Testis (tissue), 5 donors: ENCODE data around the gene TMTC4. TPM values are rescaled to one million over a fixed set of nuclear protein-coding genes. Genes with fewer than 3 reads are reported as not detected.

Experiments used
- DNase-seq: peaks from one replicate; pipeline ENCODE4 v3.0.0-alpha.2; 2019
- H3K27ac ChIP-seq, 2 donors: fragments of 200-600 bp; sonication (generic); one replicate each; pipeline ENCODE4 v1.5.1; 2019
- H3K27me3 ChIP-seq: fragments of 200-600 bp; sonication (generic); one replicate; pipeline ENCODE4 v1.5.1; 2019
- H3K36me3 ChIP-seq: fragments of 200-600 bp; sonication (generic); one replicate; pipeline ENCODE4 v1.5.1; 2017; ENCODE audit warnings: low read depth; ENCODE audit errors: missing control alignments
- H3K4me1 ChIP-seq: fragments of 200-600 bp; sonication (generic); one replicate; pipeline ENCODE4 v1.5.1; 2019
- H3K4me3 ChIP-seq, 2 donors: fragments of 200-600 bp; sonication (generic); one replicate each; pipeline ENCODE4 v1.5.1; 2017 to 2019
- H3K9me3 ChIP-seq: fragments of 200-600 bp; sonication (generic); one replicate; pipeline ENCODE4 v1.5.1; 2017
- POLR2A ChIP-seq: fragments of 450-650 bp; IDR thresholded peaks from one replicate; pipeline ENCODE4 v1.6.1; 2017; ENCODE audit warnings: antibody characterized with exemption, mild to moderate bottlenecking, moderate library complexity
- WGBS, 2 donors: methylation state at CpG; one replicate each; pipeline ENCODE4 v1.1.5; 2018; 5-methylcytosine and 5-hydroxymethylcytosine counted together
- intact Hi-C: fragments of 100-400 bp; cut with DNase I; formaldehyde crosslinking; loops from one replicate; pipeline ENCODE4 v1.15.1; 2023; ENCODE audit warnings: low total_unique reads
- long read RNA-seq, 2 donors: transcript quantifications; one replicate each; lab custom pipeline, GENCODE V29; 2026
- polyA plus RNA-seq: library from polyadenylated mRNA; stranded (reverse); fragments of 350-450 nt; fragmentation: Illumina TruSeq; extraction: RNeasy Lipid Tissue Mini Kit (QIAGEN cat#74804); gene quantifications from one replicate; pipeline ENCODE4 v1.2.3, GENCODE V29; 2014; ENCODE audit warnings: low read depth, low replicate concordance; ENCODE audit not compliant: insufficient read depth
- total RNA-seq, 2 donors: library from RNA; depleted of rRNA; stranded (reverse); fragments of >200 nt; gene quantifications; one replicate each; pipeline ENCODE4 v1.2.3, GENCODE V29; 2016
- TF ChIP-seq, protein P1 (sequence below), 3 experiments: fragments of 450-650 bp in 2 of 3; fragments of 200-600 bp in 1 of 3; sonication (generic) in 1 of 3; IDR thresholded peaks; one replicate each; pipeline ENCODE4 v1.5.1; 2016 to 2019; ENCODE audit warnings: antibody characterized with exemption in 3 of 3, mild to moderate bottlenecking in 2 of 3, moderate library complexity in 1 of 3

Gene TMTC4, protein sequence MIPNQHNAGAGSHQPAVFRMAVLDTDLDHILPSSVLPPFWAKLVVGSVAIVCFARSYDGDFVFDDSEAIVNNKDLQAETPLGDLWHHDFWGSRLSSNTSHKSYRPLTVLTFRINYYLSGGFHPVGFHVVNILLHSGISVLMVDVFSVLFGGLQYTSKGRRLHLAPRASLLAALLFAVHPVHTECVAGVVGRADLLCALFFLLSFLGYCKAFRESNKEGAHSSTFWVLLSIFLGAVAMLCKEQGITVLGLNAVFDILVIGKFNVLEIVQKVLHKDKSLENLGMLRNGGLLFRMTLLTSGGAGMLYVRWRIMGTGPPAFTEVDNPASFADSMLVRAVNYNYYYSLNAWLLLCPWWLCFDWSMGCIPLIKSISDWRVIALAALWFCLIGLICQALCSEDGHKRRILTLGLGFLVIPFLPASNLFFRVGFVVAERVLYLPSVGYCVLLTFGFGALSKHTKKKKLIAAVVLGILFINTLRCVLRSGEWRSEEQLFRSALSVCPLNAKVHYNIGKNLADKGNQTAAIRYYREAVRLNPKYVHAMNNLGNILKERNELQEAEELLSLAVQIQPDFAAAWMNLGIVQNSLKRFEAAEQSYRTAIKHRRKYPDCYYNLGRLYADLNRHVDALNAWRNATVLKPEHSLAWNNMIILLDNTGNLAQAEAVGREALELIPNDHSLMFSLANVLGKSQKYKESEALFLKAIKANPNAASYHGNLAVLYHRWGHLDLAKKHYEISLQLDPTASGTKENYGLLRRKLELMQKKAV
- total RNA-seq, result 10 to 100 TPM; 28.2 to 35.1 TPM
- polyA plus RNA-seq, result 27.5 TPM
- long read RNA-seq, donor 1, partial matches to known transcripts, result 10 of 10 reads
- long read RNA-seq, donor 1, other reads (novel, unspliced or antisense), result 0 of 10 reads
- long read RNA-seq, donor 2, result 0 reads

DNA sequence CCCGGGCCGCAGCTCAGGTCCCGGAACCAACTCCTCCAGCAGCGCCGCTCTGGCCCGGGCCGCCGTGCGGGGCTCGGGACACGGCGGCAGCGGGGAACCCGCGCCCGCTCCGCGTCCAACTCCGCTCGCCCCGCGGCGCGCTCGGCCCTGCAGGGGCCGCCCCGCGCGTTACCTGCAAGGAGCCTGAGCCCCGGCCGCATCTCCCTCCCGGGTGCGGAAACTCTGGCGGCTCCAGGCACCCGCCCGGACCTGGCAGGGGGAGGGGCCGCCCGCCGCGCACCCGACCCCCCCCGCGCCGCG lies at the start of gene TMTC4:
TMTC4 (minus strand) TSS at position 224 of the 300 bp plus-strand sequence. CDS start 4,433 bp downstream, outside the sequence.
- no peak for DNase-seq
- intact Hi-C loops, result no loop called here
- WGBS, 2 donors, result 2% methylated on average over 13 of the region's 45 CpGs; no CpG with 5 or more reads in 1 of the 2 donors
- Histone ChIP-seq H3K36me3 (no peaks in the 10 kb centered on the region), H3K4me3 (peak within 1 kb of the TSS; percentile 81 to 87), H3K9me3 (no peaks in the 10 kb centered on the region), H3K27me3 (no peaks in the 10 kb centered on the region), H3K27ac (peak within 1 kb of the TSS; percentile 59 to 88), H3K4me1 (peaks cover 6% of the 10 kb centered on the region)
- TF ChIP-seq, protein P1, sequence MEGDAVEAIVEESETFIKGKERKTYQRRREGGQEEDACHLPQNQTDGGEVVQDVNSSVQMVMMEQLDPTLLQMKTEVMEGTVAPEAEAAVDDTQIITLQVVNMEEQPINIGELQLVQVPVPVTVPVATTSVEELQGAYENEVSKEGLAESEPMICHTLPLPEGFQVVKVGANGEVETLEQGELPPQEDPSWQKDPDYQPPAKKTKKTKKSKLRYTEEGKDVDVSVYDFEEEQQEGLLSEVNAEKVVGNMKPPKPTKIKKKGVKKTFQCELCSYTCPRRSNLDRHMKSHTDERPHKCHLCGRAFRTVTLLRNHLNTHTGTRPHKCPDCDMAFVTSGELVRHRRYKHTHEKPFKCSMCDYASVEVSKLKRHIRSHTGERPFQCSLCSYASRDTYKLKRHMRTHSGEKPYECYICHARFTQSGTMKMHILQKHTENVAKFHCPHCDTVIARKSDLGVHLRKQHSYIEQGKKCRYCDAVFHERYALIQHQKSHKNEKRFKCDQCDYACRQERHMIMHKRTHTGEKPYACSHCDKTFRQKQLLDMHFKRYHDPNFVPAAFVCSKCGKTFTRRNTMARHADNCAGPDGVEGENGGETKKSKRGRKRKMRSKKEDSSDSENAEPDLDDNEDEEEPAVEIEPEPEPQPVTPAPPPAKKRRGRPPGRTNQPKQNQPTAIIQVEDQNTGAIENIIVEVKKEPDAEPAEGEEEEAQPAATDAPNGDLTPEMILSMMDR (IDR thresholded peaks at IDR 0.05), result no peak
- TF ChIP-seq POLR2A, result no peak

DNA sequence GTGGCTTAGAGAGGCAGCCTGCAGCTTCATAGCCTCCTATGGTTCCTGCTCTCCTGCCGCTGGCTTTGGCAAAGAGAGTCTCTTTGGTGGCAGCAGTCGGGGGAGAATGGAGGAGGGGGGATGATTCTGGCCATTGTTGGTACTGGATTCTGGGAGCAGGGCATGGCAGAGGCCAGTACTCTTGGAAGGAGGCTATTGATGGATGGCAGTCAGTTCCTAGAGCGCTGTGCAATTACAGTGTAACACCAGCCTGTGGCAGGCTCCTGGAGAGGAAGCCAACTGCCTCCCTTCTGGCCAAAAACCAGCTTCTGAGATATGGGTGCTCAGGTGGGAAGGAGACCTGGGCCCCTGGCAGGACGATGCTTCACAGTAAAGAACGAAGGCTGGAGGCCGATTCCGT lies 47.9 kb upstream of the TMTC4 start:
- Histone ChIP-seq H3K4me3 (no peak overlapping the region), H3K4me1 (no peaks in the 10 kb centered on the region), H3K36me3 (no peaks in the 10 kb centered on the region), H3K27me3 (no peaks in the 10 kb centered on the region), H3K27ac (no peak overlapping the region), H3K9me3 (no peaks in the 10 kb centered on the region)
- intact Hi-C loops, result no loop called here
- no peak for DNase-seq
- TF ChIP-seq POLR2A, result no peak
- TF ChIP-seq, protein P1 (IDR thresholded peaks at IDR 0.05), result no peak
- 73 to 81% methylated on average over 5 to 7 of the region's 7 CpGs for WGBS, 2 donors

DNA sequence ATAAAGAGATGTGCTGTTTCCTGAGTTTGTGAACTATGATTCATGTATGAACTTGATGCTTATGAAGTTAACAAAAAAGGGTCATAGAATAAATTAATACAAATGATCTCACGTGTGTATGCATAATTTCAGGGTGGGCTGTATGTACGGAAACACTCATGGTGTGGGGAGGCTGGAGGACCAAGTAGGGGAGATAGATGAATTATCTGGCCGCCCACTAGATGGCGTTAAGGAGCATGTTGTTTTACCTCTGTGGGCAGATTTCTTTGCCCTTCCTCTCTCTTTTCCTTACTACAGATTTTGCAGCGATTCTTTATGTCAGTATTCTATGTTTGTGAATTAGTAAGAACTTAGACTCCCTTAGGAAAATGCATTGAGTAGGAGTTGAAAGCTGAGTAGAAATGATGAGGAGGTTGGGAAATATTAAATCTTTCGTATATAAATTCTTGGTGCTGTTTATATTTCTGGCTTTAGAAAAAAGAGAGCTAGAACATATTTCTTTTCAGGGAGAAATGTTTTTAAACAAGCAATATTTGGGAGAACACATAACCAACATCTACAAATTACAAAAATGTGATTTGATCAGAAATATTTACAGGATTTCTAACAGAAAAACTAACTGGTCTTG lies 47.4 kb upstream of the TMTC4 start:
- WGBS, 2 donors, result 24 to 27% methylated on average over 6 of the region's 6 CpGs

DNA sequence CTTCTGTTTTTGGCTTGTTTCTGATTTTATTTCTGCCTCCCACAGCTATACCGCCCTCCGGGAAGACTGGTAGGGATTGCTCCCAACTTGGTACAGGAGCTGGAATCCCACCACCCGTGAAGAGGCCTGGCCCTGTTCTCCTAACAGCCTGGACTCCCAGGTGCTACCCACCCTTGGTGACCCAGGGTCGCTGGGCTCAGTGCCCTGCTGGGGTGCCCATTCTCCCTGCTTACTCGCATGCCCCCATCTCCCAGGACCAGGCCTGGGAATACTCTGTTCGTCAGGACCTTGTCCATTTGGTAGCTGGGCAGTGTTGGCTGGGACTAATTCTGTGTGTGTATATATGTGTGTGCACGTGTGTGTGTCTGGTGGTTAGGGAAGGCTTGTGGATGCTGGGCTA lies 41.0 kb upstream of the TMTC4 start:
- intact Hi-C loops, result no loop called here
- Histone ChIP-seq H3K9me3 (no peaks in the 10 kb centered on the region), H3K4me3 (no peak overlapping the region), H3K4me1 (no peaks in the 10 kb centered on the region), H3K27ac (no peak overlapping the region), H3K27me3 (no peaks in the 10 kb centered on the region), H3K36me3 (no peaks in the 10 kb centered on the region)
- WGBS, 2 donors, result 96 to 99% methylated on average over 7 of the region's 7 CpGs
- DNase-seq, result no peak
- TF ChIP-seq, protein P1 (IDR thresholded peaks at IDR 0.05), result no peak
- TF ChIP-seq POLR2A, result no peak

More for the DNA sequence above, 47.4 kb upstream of the TMTC4 start:
- Histone ChIP-seq H3K4me3 (no peak overlapping the region), H3K4me1 (no peaks in the 10 kb centered on the region), H3K36me3 (no peaks in the 10 kb centered on the region), H3K9me3 (no peaks in the 10 kb centered on the region), H3K27me3 (no peaks in the 10 kb centered on the region), H3K27ac (no peak overlapping the region)
- intact Hi-C loops, result no loop called here
- TF ChIP-seq POLR2A, result no peak
- TF ChIP-seq, protein P1 (IDR thresholded peaks at IDR 0.05), result peak; percentile 7 to 65 (median 29)
- peak; percentile 79 for DNase-seq
